B cell (primary cell): Measurements from ENCODE around the gene CES4A. TPM values are rescaled to one million over a fixed set of nuclear protein-coding genes. Genes with fewer than 3 reads are reported as not detected.

Experiments
- ATAC-seq: fragments of 200-7000 bp; cut with Tn5 transposase; one replicate; pipeline ENCODE4 v1.10.0; 2021; ENCODE audit warnings: low read depth, mild to moderate bottlenecking, moderate number of reproducible peaks, moderate library complexity
- CTCF ChIA-PET: fragments of 350-600 bp; sonication (Branson Sonifier 250); formaldehyde crosslinking; loops from one replicate; lab custom pipeline; 2021; ENCODE audit warnings: antibody characterized with exemption, inconsistent platforms; lab: Charles Lee
- POLR2A ChIA-PET: fragments of 350-600 bp; sonication (Branson Sonifier 250); formaldehyde crosslinking; loops from one replicate; lab custom pipeline; 2021; ENCODE audit warnings: antibody characterized with exemption; lab: Charles Lee
- DNase-seq: peaks from one replicate; pipeline ENCODE4 v3.0.0; 2013
- H2AFZ ChIP-seq: 2 replicates; pipeline ENCODE4 v1.6.1; 2012; ENCODE audit warnings: mild to moderate bottlenecking, low read depth, low read length; ENCODE audit not compliant: insufficient read depth, poor library complexity, severe bottlenecking
- H3K27ac ChIP-seq, 2 donors: 1 replicate in 1 of 2; 2 replicates in 1 of 2; pipeline ENCODE4 v1.5.1; 2012 to 2013; ENCODE audit warnings: low read length in 2 of 2, mild to moderate bottlenecking in 2 of 2, moderate library complexity in 1 of 2
- H3K27me3 ChIP-seq, 4 experiments: fragments of 200-600 bp in 1 of 4; sonication (generic) in 1 of 4; replicated peaks in 1 of 4; 1 replicate in 2 of 4; 2 replicates in 2 of 4; pipeline versions ENCODE4 v1.6.1 to v1.7.0; 2013 to 2016; ENCODE audit warnings: low read length in 3 of 4, mild to moderate bottlenecking in 2 of 4, mixed read lengths in 1 of 4, moderate library complexity in 1 of 4; ENCODE audit not compliant: insufficient read depth in 4 of 4, control insufficient read depth in 3 of 4; ENCODE audit errors: control extremely low read depth in 1 of 4
- H3K36me3 ChIP-seq, 2 experiments: replicated peaks in 1 of 2; 1 replicate in 1 of 2; 2 replicates in 1 of 2; pipeline versions ENCODE4 v1.6.1 to v1.7.1; 2013; ENCODE audit warnings: low read length in 1 of 2; ENCODE audit not compliant: insufficient read depth in 2 of 2, control insufficient read depth in 1 of 2; ENCODE audit errors: control extremely low read depth in 1 of 2, extremely low read depth in 1 of 2
- H3K4me1 ChIP-seq, 2 donors: fragments of 200-600 bp in 1 of 2; sonication (generic) in 1 of 2; 1 replicate in 1 of 2; 2 replicates in 1 of 2; pipeline versions ENCODE4 v1.5.1 to v1.6.1; 2013 to 2017; ENCODE audit warnings: low read length in 2 of 2; ENCODE audit not compliant: control insufficient read depth in 2 of 2, insufficient read depth in 2 of 2
- H3K4me2 ChIP-seq: replicated peaks from 2 replicates; pipeline ENCODE3; 2012; ENCODE audit warnings: mild to moderate bottlenecking, low read depth, low read length; ENCODE audit not compliant: poor library complexity, severe bottlenecking
- H3K4me3 ChIP-seq, 5 experiments: fragments of 200-600 bp in 1 of 5; sonication (generic) in 1 of 5; 1 replicate in 3 of 5; 2 replicates in 2 of 5; pipeline versions ENCODE4 v1.5.1 to v1.7.0; 2011 to 2016; ENCODE audit warnings: low read length in 4 of 5, mild to moderate bottlenecking in 4 of 5, low read depth in 2 of 5, control low read depth in 1 of 5, moderate library complexity in 1 of 5; ENCODE audit not compliant: insufficient read depth in 1 of 5; ENCODE audit errors: control extremely low read depth in 1 of 5, extremely low read depth in 1 of 5
- H3K79me2 ChIP-seq: fragments of 200-600 bp; sonication (generic); one replicate; pipeline ENCODE4 v1.6.0; 2016; ENCODE audit warnings: low read length; ENCODE audit not compliant: control insufficient read depth, insufficient read depth
- H3K9ac ChIP-seq: fragments of 200-600 bp; sonication (generic); 2 replicates; pipeline ENCODE4 v1.6.1; 2017; ENCODE audit warnings: mild to moderate bottlenecking, low read length, moderate library complexity
- H3K9me3 ChIP-seq, 3 donors: one replicate each; pipeline versions ENCODE4 v1.6.1 to v1.7.1; 2013; ENCODE audit warnings: low read length in 2 of 3; ENCODE audit not compliant: control insufficient read depth in 2 of 3, insufficient read depth in 1 of 3; ENCODE audit errors: control extremely low read depth in 1 of 3
- H4K20me1 ChIP-seq: 2 replicates; pipeline ENCODE4 v1.6.0; 2012; ENCODE audit warnings: mild to moderate bottlenecking, low read length; ENCODE audit not compliant: insufficient read depth, control insufficient read depth, poor library complexity, severe bottlenecking
- H3K27ac Mint-ChIP-seq: one replicate; pipeline ENCODE4 v1.8.0; 2021; ENCODE audit warnings: mixed read lengths
- H3K27me3 Mint-ChIP-seq: one replicate; pipeline ENCODE4 v1.8.0; 2021; ENCODE audit warnings: mixed read lengths
- H3K4me1 Mint-ChIP-seq: one replicate; pipeline ENCODE4 v1.8.0; 2021; ENCODE audit warnings: mixed read lengths
- H3K4me3 Mint-ChIP-seq: one replicate; pipeline ENCODE4 v1.8.0; 2021; ENCODE audit warnings: mixed read lengths
- H3K9me3 Mint-ChIP-seq: one replicate; pipeline ENCODE4 v1.8.0; 2022; ENCODE audit warnings: mixed read lengths; ENCODE audit not compliant: insufficient read depth
- EZH2 ChIP-seq: IDR thresholded peaks from 2 replicates; pipeline ENCODE4 v1.6.1; 2012; ENCODE audit warnings: borderline replicate concordance, low read depth, mild to moderate bottlenecking, moderate library complexity, low read length; ENCODE audit not compliant: insufficient read depth, poor library complexity, severe bottlenecking
- WGBS: methylation state at CpG from one replicate; pipeline ENCODE4 v1.1.5; 2013; ENCODE audit warnings: missing lambda C conversion rate; ENCODE audit not compliant: insufficient coverage; 5-methylcytosine and 5-hydroxymethylcytosine counted together
- intact Hi-C: fragments of 100-400 bp; cut with micrococcal nuclease; formaldehyde crosslinking; loops from one replicate; pipeline ENCODE4 v1.10.0; 2022
- polyA plus RNA-seq: library from polyadenylated mRNA; depleted of rRNA; stranded (reverse); fragments of >200 nt; gene quantifications from 2 replicates; pipeline ENCODE4 v1.2.3, GENCODE V29; 2012
- total RNA-seq, 2 donors: library from RNA; stranded (reverse); fragments of 120-200 nt in 1 of 2; gene quantifications; 1 replicate in 1 of 2; 2 replicates in 1 of 2; pipeline versions ENCODE4 v1.2.3 to v1.2.4, GENCODE V29; 2013 to 2022
- TF ChIP-seq, protein P1 (sequence below): fragments of 200-600 bp; IDR thresholded peaks from one replicate; pipeline ENCODE4 v1.8.0; 2022; ENCODE audit warnings: antibody characterized with exemption, mild to moderate bottlenecking

CES4A gene
- total and polyA plus RNA-seq, 2 donors (not counting 1 experiment from before 2014, with no cell fraction given) = 8.4 to 17.3 TPM

DNA sequence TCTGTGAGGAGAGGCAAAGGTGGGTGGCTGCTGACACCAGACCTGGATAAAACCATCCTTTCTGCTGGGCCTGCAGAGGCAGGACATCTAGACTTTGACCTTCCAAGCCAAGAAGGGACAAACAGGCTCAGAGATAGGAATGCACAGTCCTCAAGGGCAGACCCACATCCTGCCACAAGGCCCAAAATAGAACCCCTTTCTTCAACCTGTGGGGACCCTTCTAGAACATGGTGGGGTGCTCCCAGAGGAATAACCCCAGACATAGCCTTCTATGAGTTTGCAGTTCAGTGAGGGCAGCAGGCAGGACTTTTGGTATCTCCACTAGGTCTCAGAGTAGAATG is 36.8 kb downstream of the CES4A start:
- CTCF ChIA-PET = interaction anchor here (0.6 kb wide), 1 partner anchor 130 kb away, joined by 3 read pairs; no protein-coding TSS in a partner anchor
- Mint-ChIP-seq H3K27me3 (no peaks in the 10 kb centered on the region), H3K4me3 (no peak overlapping the region), H3K9me3 (no peaks in the 10 kb centered on the region), H3K4me1 (peaks cover 12% of the 10 kb centered on the region), H3K27ac (no peak overlapping the region)
- Histone ChIP-seq H3K27ac (no peak overlapping the region), H3K4me3 (no peak overlapping the region), H3K9ac (no peak overlapping the region), H3K9me3 (no peaks in the 10 kb centered on the region), H3K79me2 (peaks cover 5% of the 10 kb centered on the region), H4K20me1 (peaks cover 5% of the 10 kb centered on the region), H3K4me2 (no peak overlapping the region), H3K36me3 (no peaks in the 10 kb centered on the region), H3K4me1 (peaks cover 7 to 11% of the 10 kb centered on the region in 2 donors), H2AFZ (no peak overlapping the region), H3K27me3 (no peaks in the 10 kb centered on the region)
- intact Hi-C loops = no loop called here
- no peak for ATAC-seq
- DNase-seq = no peak
- TF ChIP-seq, protein P1, sequence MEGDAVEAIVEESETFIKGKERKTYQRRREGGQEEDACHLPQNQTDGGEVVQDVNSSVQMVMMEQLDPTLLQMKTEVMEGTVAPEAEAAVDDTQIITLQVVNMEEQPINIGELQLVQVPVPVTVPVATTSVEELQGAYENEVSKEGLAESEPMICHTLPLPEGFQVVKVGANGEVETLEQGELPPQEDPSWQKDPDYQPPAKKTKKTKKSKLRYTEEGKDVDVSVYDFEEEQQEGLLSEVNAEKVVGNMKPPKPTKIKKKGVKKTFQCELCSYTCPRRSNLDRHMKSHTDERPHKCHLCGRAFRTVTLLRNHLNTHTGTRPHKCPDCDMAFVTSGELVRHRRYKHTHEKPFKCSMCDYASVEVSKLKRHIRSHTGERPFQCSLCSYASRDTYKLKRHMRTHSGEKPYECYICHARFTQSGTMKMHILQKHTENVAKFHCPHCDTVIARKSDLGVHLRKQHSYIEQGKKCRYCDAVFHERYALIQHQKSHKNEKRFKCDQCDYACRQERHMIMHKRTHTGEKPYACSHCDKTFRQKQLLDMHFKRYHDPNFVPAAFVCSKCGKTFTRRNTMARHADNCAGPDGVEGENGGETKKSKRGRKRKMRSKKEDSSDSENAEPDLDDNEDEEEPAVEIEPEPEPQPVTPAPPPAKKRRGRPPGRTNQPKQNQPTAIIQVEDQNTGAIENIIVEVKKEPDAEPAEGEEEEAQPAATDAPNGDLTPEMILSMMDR = no peak
- TF ChIP-seq EZH2 = no peak
- POLR2A ChIA-PET = no interaction called here

DNA sequence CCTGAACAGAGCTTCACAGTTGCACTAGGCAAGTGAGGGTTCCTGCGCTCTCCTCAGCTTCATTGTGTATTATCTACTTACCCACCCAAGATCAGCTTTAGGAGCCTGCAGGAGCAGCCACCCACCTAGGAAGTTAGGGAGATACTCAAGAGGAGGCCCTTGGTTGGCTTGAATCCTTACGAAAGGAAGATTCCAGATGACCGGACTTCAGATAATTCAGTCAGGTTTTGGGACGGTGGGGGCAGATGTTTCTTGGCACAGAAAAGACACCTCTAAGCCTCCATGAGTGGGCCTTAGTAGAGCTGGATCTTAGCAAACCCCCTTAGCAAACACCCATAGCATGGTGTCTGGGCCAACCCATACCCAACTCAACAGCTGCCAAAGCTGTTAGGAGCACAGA is 38.2 kb downstream of the CES4A start:
- no peaks in the 10 kb centered on the region for H3K27me3 ChIP-seq
- no peak overlapping the region for H3K27ac ChIP-seq
- H3K27ac Mint-ChIP-seq = no peak overlapping the region
- peaks cover 0 to 3% of the 10 kb centered on the region in 2 experiments for H3K36me3 ChIP-seq
- WGBS = 100% methylated on average over 3 of the region's 4 CpGs
- ChIA-PET CTCF (interaction anchor here (0.6 to 2.3 kb wide), 2 partner anchors 9 to 248 kb away, joined by 3 to 7 read pairs; no protein-coding TSS in a partner anchor), POLR2A (interaction anchor here (0.9 kb wide), 1 partner anchor 221 kb away, joined by 3 read pairs; the partner anchor contains the start of gene FHOD1)
- H3K27me3 Mint-ChIP-seq = no peaks in the 10 kb centered on the region
- TF ChIP-seq EZH2 = no peak
- TF ChIP-seq, protein P1 = no peak
- no peak overlapping the region for H3K9ac ChIP-seq
- peaks cover 13 to 18% of the 10 kb centered on the region in 2 donors for H3K4me1 ChIP-seq
- intact Hi-C loops = no loop called here
- H3K4me3 ChIP-seq = no peak overlapping the region
- no peak for ATAC-seq
- DNase-seq = no peak
- H4K20me1 ChIP-seq = peaks cover 12% of the 10 kb centered on the region
- H3K79me2 ChIP-seq = peaks cover 19% of the 10 kb centered on the region
- no peak overlapping the region for H3K4me2 ChIP-seq
- H3K4me3 Mint-ChIP-seq = no peak overlapping the region
- peaks cover 23% of the 10 kb centered on the region for H3K4me1 Mint-ChIP-seq
- no peak overlapping the region for H2AFZ ChIP-seq
- H3K9me3 Mint-ChIP-seq = no peaks in the 10 kb centered on the region
- H3K9me3 ChIP-seq = no peaks in the 10 kb centered on the region
